Measurements from ENCODE around the gene CNTN5. TPM values are rescaled to one million over a fixed set of nuclear protein-coding genes. Genes with fewer than 3 reads are reported as not detected.

CNTN5 gene
- total RNA-seq, 3 donors from 2014 or later, result 0.35 TPM; not detected in 2

- Histone ChIP-seq H3K4me1 (ENCODE audit: low read depth) (no peaks in the 10 kb centered on the region), H3K36me3 (ENCODE audit: low read depth) (no peaks in the 10 kb centered on the region), H3K4me3 (no peak overlapping the region), H3K9me3 (peaks cover 6% of the 10 kb centered on the region)
- DNase-seq (no peak), ATAC-seq (no peak)
- intact Hi-C loops (cut with DNase I, micrococcal nuclease), result no loop called here
- no peak for TF ChIP-seq CTCF (IDR thresholded peaks at IDR 0.05)
These were observed 399.2 kb downstream of the CNTN5 start for GRCh38 chr11:99419991-99420390.

- DNase-seq (no peak), ATAC-seq (no peak)
- Histone ChIP-seq H3K9me3 (peaks cover 8% of the 10 kb centered on the region), H3K4me1 (ENCODE audit: low read depth) (no peaks in the 10 kb centered on the region), H3K36me3 (ENCODE audit: low read depth) (no peaks in the 10 kb centered on the region), H3K4me3 (no peak overlapping the region)
- intact Hi-C loops (cut with DNase I, micrococcal nuclease), result no loop called here
- no peak for TF ChIP-seq CTCF (IDR thresholded peaks at IDR 0.05)
These were observed 402.1 kb downstream of the CNTN5 start for GRCh38 chr11:99422581-99423427.

DNA sequence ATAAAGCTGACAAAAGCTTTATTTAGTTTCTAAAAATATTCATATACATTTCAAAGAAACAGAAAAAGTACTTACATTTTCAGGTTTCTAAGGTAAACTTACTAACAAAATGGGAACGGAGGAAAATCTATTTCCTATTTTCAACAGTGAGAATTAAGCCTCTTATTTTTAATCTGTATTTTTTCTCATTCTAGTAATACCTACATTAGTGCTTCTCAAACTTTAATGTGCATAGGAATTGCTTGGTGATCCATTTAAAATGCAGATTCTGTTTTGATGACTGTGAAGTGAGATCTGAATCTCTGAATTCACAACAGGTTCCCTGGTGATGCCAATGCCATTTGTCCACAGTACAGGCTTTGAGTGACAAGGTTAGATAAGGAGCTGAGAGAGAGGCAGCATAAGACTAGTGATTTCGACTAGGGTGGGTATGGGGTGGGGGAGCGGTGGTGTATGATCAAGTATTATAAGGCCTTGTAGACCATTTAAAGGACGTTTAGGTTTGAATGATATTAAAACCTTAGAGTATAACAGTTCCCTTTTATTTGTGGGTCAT lies 402.8 kb downstream of the CNTN5 start:
- Histone ChIP-seq H3K4me3 (no peak overlapping the region), H3K36me3 (ENCODE audit: low read depth) (no peaks in the 10 kb centered on the region), H3K9me3 (peaks cover 8% of the 10 kb centered on the region), H3K4me1 (ENCODE audit: low read depth) (no peaks in the 10 kb centered on the region)
- intact Hi-C loops (cut with DNase I, micrococcal nuclease), result no loop called here
- DNase-seq, result no peak
- ATAC-seq, result no peak
- no peak for TF ChIP-seq CTCF (IDR thresholded peaks at IDR 0.05)

GRCh38 chr11:99424313-99425084 lies 403.8 kb downstream of the CNTN5 start:
- ATAC-seq, result no peak
- H3K9me3 ChIP-seq, result peaks cover 8% of the 10 kb centered on the region
- intact Hi-C loops (cut with DNase I, micrococcal nuclease), result no loop called here
- TF ChIP-seq CTCF (IDR thresholded peaks at IDR 0.05), result no peak
- H3K36me3 ChIP-seq (ENCODE audit: low read depth), result no peaks in the 10 kb centered on the region
- H3K4me1 ChIP-seq (ENCODE audit: low read depth), result no peaks in the 10 kb centered on the region
- no peak overlapping the region for H3K4me3 ChIP-seq
- no peak for DNase-seq

GRCh38 chr11:99425596-99425995 lies 404.8 kb downstream of the CNTN5 start:
- H3K4me3 ChIP-seq, result no peak overlapping the region
- intact Hi-C loops (cut with DNase I, micrococcal nuclease), result no loop called here
- ATAC-seq (no peak), DNase-seq (no peak)
- TF ChIP-seq CTCF (IDR thresholded peaks at IDR 0.05), result no peak
- no peaks in the 10 kb centered on the region for H3K36me3 ChIP-seq (ENCODE audit: low read depth)
- no peaks in the 10 kb centered on the region for H3K4me1 ChIP-seq (ENCODE audit: low read depth)
- H3K9me3 ChIP-seq, result peaks cover 8% of the 10 kb centered on the region

Measured in mucosa of descending colon (tissue), 3 donors.